ENCODE results near the gene FAM53A.

- TF ChIP-seq POLR2A (IDR thresholded peaks at IDR 0.05; ENCODE audit: low read length): no peak
- TF ChIP-seq GATA1 (IDR thresholded peaks at IDR 0.05; ENCODE audit: low read depth, low read length): no peak
Measured at GRCh38 chr4:1636490-1637211, 47.5 kb downstream of the FAM53A start.

Measured in erythroblast (primary cell).